HL-60 (cell line): ENCODE data around the gene BCL2A1.
"Not testable (repeated sequence)": the region's sequence is repeated elsewhere in the genome, so short reads cannot be mapped to it uniquely, and the experiment has no call there.

Source experiments
- DNase-seq, 2 experiments: peaks; one replicate each; pipeline ENCODE4 v3.0.0-alpha.2; 2010 to 2020; ENCODE audit warnings: low read depth in 1 of 2, low spot score in 1 of 2
- H3K27ac ChIP-seq: fragments of 250-450 bp; sonication (Bioruptor Pico); replicated peaks from 2 replicates; pipeline ENCODE4 v1.5.1; 2020; ENCODE audit warnings: mild to moderate bottlenecking, moderate library complexity
- H3K27me3 ChIP-seq: fragments of 250-450 bp; sonication (Bioruptor Pico); 2 replicates; pipeline ENCODE4 v1.5.1; 2021; ENCODE audit warnings: mild to moderate bottlenecking, moderate library complexity; ENCODE audit not compliant: insufficient read depth, poor library complexity, severe bottlenecking
- H3K4me3 ChIP-seq: replicated peaks from 2 replicates; pipeline ENCODE4 v1.5.1; 2011; ENCODE audit warnings: mild to moderate bottlenecking, control low read depth, low read length; ENCODE audit not compliant: insufficient read depth
- GABPA ChIP-seq: IDR thresholded peaks from 2 replicates; pipeline ENCODE4 v1.6.1; 2012; ENCODE audit warnings: low read depth
- POLR2AphosphoS5 ChIP-seq: IDR thresholded peaks from 2 replicates; pipeline ENCODE4 v1.6.1; 2012; ENCODE audit warnings: low read depth
- SPI1 ChIP-seq: IDR thresholded peaks from 2 replicates; pipeline ENCODE4 v1.6.1; 2012; ENCODE audit warnings: low read depth, mild to moderate bottlenecking, borderline replicate concordance
- TF ChIP-seq, protein P1 (sequence below): IDR thresholded peaks from one replicate; pipeline ENCODE4 v1.5.1; 2011; ENCODE audit warnings: low read length, control low read depth, inconsistent platforms; ENCODE audit not compliant: insufficient read depth
- TF ChIP-seq, protein P2 (sequence below): IDR thresholded peaks from 2 replicates; pipeline ENCODE4 v1.6.1; 2012; ENCODE audit warnings: low read depth; ENCODE audit not compliant: insufficient replicate concordance

BCL2A1 gene

GRCh38 chr15:79916502-79917132, 54.4 kb downstream of the BCL2A1 start:
- DNase-seq: no peak
- Histone ChIP-seq H3K4me3 (no peak overlapping the region), H3K27ac (no peak overlapping the region), H3K27me3 (no peaks in the 10 kb centered on the region)
- TF ChIP-seq GABPA (no peak), SPI1 (no peak), POLR2AphosphoS5 (no peak)
- TF ChIP-seq, protein P1, sequence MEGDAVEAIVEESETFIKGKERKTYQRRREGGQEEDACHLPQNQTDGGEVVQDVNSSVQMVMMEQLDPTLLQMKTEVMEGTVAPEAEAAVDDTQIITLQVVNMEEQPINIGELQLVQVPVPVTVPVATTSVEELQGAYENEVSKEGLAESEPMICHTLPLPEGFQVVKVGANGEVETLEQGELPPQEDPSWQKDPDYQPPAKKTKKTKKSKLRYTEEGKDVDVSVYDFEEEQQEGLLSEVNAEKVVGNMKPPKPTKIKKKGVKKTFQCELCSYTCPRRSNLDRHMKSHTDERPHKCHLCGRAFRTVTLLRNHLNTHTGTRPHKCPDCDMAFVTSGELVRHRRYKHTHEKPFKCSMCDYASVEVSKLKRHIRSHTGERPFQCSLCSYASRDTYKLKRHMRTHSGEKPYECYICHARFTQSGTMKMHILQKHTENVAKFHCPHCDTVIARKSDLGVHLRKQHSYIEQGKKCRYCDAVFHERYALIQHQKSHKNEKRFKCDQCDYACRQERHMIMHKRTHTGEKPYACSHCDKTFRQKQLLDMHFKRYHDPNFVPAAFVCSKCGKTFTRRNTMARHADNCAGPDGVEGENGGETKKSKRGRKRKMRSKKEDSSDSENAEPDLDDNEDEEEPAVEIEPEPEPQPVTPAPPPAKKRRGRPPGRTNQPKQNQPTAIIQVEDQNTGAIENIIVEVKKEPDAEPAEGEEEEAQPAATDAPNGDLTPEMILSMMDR: no peak
- TF ChIP-seq, protein P2, sequence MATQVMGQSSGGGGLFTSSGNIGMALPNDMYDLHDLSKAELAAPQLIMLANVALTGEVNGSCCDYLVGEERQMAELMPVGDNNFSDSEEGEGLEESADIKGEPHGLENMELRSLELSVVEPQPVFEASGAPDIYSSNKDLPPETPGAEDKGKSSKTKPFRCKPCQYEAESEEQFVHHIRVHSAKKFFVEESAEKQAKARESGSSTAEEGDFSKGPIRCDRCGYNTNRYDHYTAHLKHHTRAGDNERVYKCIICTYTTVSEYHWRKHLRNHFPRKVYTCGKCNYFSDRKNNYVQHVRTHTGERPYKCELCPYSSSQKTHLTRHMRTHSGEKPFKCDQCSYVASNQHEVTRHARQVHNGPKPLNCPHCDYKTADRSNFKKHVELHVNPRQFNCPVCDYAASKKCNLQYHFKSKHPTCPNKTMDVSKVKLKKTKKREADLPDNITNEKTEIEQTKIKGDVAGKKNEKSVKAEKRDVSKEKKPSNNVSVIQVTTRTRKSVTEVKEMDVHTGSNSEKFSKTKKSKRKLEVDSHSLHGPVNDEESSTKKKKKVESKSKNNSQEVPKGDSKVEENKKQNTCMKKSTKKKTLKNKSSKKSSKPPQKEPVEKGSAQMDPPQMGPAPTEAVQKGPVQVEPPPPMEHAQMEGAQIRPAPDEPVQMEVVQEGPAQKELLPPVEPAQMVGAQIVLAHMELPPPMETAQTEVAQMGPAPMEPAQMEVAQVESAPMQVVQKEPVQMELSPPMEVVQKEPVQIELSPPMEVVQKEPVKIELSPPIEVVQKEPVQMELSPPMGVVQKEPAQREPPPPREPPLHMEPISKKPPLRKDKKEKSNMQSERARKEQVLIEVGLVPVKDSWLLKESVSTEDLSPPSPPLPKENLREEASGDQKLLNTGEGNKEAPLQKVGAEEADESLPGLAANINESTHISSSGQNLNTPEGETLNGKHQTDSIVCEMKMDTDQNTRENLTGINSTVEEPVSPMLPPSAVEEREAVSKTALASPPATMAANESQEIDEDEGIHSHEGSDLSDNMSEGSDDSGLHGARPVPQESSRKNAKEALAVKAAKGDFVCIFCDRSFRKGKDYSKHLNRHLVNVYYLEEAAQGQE: no peak

DNA sequence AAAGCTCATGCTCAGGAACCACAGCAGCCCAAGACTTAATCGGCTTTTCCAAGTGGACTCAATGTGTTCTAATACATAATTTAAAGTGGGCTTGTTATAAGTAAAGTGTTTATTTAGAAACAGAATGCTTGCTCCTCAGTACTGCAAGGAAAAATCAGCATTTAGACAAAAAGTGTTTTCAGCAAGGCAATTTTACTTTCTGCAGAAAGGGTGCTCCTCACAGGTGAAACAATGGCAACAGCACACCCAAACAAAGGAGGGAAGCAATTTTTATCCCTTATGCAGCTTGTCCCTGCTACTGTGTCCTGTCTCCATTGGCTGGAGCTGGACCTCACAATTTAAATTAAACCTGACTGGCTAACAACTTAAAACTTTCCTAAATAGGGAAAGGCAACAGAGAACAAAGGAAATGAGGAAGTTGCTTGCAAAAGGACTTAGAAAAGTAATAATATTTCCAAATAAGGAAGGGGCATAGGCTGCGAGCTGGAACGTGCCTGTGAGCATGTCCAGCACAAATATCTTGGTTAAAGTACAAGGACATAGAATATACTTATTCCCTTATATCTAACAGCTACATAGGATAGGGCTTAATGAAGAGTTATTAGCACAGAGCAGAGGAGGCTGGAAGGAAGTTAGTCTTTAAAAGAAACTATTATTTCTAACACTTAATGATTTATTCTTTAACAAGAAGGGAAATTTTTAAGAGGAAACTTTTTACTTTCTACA, 55.1 kb downstream of the BCL2A1 start:
- TF ChIP-seq SPI1: peak; percentile 25; the same call in 1 of the 2 replicates
- H3K27me3 ChIP-seq, H3K27ac ChIP-seq, DNase-seq, H3K4me3 ChIP-seq: not testable (repeated sequence)

- DNase-seq: no peak
- Histone ChIP-seq H3K27ac (no peak overlapping the region), H3K27me3 (no peaks in the 10 kb centered on the region), H3K4me3 (no peak overlapping the region)
- no peak for TF ChIP-seq POLR2AphosphoS5
- TF ChIP-seq, protein P1: no peak
Measured at GRCh38 chr15:79914728-79915127, 56.3 kb downstream of the BCL2A1 start.
